ENCODE results near the gene ITGA1. TPM values are rescaled to one million over a fixed set of nuclear protein-coding genes. Genes with fewer than 3 reads are reported as not detected.

ITGA1 gene
- total and polyA plus RNA-seq, 2 donors (not counting 1 experiment from before 2014, with no cell fraction given), result 12.6 to 115 TPM

DNA sequence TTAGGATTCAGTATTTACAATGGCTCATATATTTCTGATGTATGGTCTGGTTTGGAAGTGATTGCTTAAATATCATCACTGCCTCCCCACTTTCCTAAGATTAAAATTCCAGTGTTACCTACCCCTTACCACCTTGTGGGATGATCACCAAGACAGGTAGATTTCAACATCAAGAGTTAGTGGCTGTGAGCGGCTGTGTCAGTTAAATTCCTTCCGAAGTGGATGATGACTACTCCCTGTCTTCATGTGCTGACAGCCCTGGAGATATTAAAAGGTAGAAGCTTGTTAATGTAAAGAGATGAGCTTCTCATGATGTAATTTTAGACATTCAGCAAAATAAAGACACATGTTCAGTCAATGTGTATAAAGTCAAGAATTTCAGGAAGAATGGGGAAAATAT is 205.7 kb downstream of the ITGA1 start:
- H3K27me3 ChIP-seq (ENCODE audit: control insufficient read depth, insufficient read depth, low read length), result no peaks in the 10 kb centered on the region
- H3K27ac ChIP-seq (ENCODE audit: insufficient read depth, low read length), result no peak overlapping the region
- no peaks in the 10 kb centered on the region for H3K36me3 ChIP-seq (ENCODE audit: control insufficient read depth, insufficient read depth, low read length)
- peaks cover 3% of the 10 kb centered on the region for H3K4me1 ChIP-seq (ENCODE audit: control insufficient read depth, extremely low read depth, insufficient read depth, low read length)
- peak overlapping the region; percentile 27 for H3K4me2 ChIP-seq (ENCODE audit: extremely low read depth, insufficient read depth, low read length)
- peaks cover 74% of the 10 kb centered on the region for H3K79me2 ChIP-seq (ENCODE audit: control insufficient read depth, insufficient read depth, low read length)
- no peaks in the 10 kb centered on the region for H3K9me3 ChIP-seq (ENCODE audit: control insufficient read depth, insufficient read depth, low read depth, low read length)
- TF ChIP-seq, protein P1, sequence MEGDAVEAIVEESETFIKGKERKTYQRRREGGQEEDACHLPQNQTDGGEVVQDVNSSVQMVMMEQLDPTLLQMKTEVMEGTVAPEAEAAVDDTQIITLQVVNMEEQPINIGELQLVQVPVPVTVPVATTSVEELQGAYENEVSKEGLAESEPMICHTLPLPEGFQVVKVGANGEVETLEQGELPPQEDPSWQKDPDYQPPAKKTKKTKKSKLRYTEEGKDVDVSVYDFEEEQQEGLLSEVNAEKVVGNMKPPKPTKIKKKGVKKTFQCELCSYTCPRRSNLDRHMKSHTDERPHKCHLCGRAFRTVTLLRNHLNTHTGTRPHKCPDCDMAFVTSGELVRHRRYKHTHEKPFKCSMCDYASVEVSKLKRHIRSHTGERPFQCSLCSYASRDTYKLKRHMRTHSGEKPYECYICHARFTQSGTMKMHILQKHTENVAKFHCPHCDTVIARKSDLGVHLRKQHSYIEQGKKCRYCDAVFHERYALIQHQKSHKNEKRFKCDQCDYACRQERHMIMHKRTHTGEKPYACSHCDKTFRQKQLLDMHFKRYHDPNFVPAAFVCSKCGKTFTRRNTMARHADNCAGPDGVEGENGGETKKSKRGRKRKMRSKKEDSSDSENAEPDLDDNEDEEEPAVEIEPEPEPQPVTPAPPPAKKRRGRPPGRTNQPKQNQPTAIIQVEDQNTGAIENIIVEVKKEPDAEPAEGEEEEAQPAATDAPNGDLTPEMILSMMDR (conservative IDR thresholded peaks at IDR 0.05 in 1 of 2, IDR thresholded peaks at IDR 0.05 in 1 of 2; ENCODE audit: low read depth in 1 of 2, low read length in 2 of 2), result no peak
- no peak for TF ChIP-seq EZH2 (IDR thresholded peaks at IDR 0.05; ENCODE audit: low read length, missing control alignments)
- no peaks in the 10 kb centered on the region for H4K20me1 ChIP-seq (ENCODE audit: control insufficient read depth, extremely low read depth, insufficient read depth, low read length)
- no peak for DNase-seq (ENCODE audit: low read depth in 2 of 2)
- no peak overlapping the region for H2AFZ ChIP-seq (ENCODE audit: low read length)
- no peak overlapping the region for H3K4me3 ChIP-seq (replicated peaks in 1 of 4; ENCODE audit: control extremely low read depth in 1 of 4, insufficient read depth in 1 of 4, low read depth in 3 of 4, low read length in 4 of 4)
- no peak overlapping the region for H3K9ac ChIP-seq (ENCODE audit: insufficient read depth, low read length)

GRCh38 chr5:52994266-52994665 is 206.6 kb downstream of the ITGA1 start:
- Histone ChIP-seq H3K27me3 (ENCODE audit: control insufficient read depth, insufficient read depth, low read length) (no peaks in the 10 kb centered on the region), H3K4me1 (ENCODE audit: control insufficient read depth, extremely low read depth, insufficient read depth, low read length) (peaks cover 4% of the 10 kb centered on the region), H3K9ac (ENCODE audit: insufficient read depth, low read length) (no peak overlapping the region), H2AFZ (ENCODE audit: low read length) (no peak overlapping the region), H4K20me1 (ENCODE audit: control insufficient read depth, extremely low read depth, insufficient read depth, low read length) (no peaks in the 10 kb centered on the region), H3K79me2 (ENCODE audit: control insufficient read depth, insufficient read depth, low read length) (peaks cover 78% of the 10 kb centered on the region), H3K9me3 (ENCODE audit: control insufficient read depth, insufficient read depth, low read depth, low read length) (no peaks in the 10 kb centered on the region), H3K36me3 (ENCODE audit: control insufficient read depth, insufficient read depth, low read length) (no peaks in the 10 kb centered on the region), H3K27ac (ENCODE audit: insufficient read depth, low read length) (no peak overlapping the region), H3K4me2 (ENCODE audit: extremely low read depth, insufficient read depth, low read length) (no peak overlapping the region), H3K4me3 (replicated peaks in 1 of 4; ENCODE audit: control extremely low read depth in 1 of 4, insufficient read depth in 1 of 4, low read depth in 3 of 4, low read length in 4 of 4) (no peak overlapping the region)
- peak in 1 of 2 donors; percentile 47 for DNase-seq (ENCODE audit: low read depth in 2 of 2)
- TF ChIP-seq EZH2 (IDR thresholded peaks at IDR 0.05; ENCODE audit: low read length, missing control alignments), result no peak
- TF ChIP-seq, protein P1 (conservative IDR thresholded peaks at IDR 0.05 in 1 of 2, IDR thresholded peaks at IDR 0.05 in 1 of 2; ENCODE audit: low read depth in 1 of 2, low read length in 2 of 2), result no peak

GRCh38 chr5:52995095-52995494 is 207.4 kb downstream of the ITGA1 start:
- H3K4me2 ChIP-seq (ENCODE audit: extremely low read depth, insufficient read depth, low read length), result no peak overlapping the region
- no peak overlapping the region for H3K4me3 ChIP-seq (replicated peaks in 1 of 4; ENCODE audit: control extremely low read depth in 1 of 4, insufficient read depth in 1 of 4, low read depth in 3 of 4, low read length in 4 of 4)
- no peak overlapping the region for H3K9ac ChIP-seq (ENCODE audit: insufficient read depth, low read length)
- H3K4me1 ChIP-seq (ENCODE audit: control insufficient read depth, extremely low read depth, insufficient read depth, low read length), result peaks cover 6% of the 10 kb centered on the region
- H2AFZ ChIP-seq (ENCODE audit: low read length), result no peak overlapping the region
- H3K79me2 ChIP-seq (ENCODE audit: control insufficient read depth, insufficient read depth, low read length), result peaks cover 74% of the 10 kb centered on the region
- H3K36me3 ChIP-seq (ENCODE audit: control insufficient read depth, insufficient read depth, low read length), result no peaks in the 10 kb centered on the region
- no peak for TF ChIP-seq EZH2 (IDR thresholded peaks at IDR 0.05; ENCODE audit: low read length, missing control alignments)
- TF ChIP-seq, protein P1 (conservative IDR thresholded peaks at IDR 0.05 in 1 of 2, IDR thresholded peaks at IDR 0.05 in 1 of 2; ENCODE audit: low read depth in 1 of 2, low read length in 2 of 2), result no peak
- DNase-seq (ENCODE audit: low read depth in 2 of 2), result no peak
- no peaks in the 10 kb centered on the region for H4K20me1 ChIP-seq (ENCODE audit: control insufficient read depth, extremely low read depth, insufficient read depth, low read length)
- no peaks in the 10 kb centered on the region for H3K27me3 ChIP-seq (ENCODE audit: control insufficient read depth, insufficient read depth, low read length)
- no peaks in the 10 kb centered on the region for H3K9me3 ChIP-seq (ENCODE audit: control insufficient read depth, insufficient read depth, low read depth, low read length)
- no peak overlapping the region for H3K27ac ChIP-seq (ENCODE audit: insufficient read depth, low read length)
